ENCODE data around the gene GRAMD1B. TPM values are rescaled to one million over a fixed set of nuclear protein-coding genes. Genes with fewer than 3 reads are reported as not detected.

Gene GRAMD1B
- total RNA-seq, 4 donors from 2014 or later = 1.8 to 4.0 (median 3.0) TPM

DNA sequence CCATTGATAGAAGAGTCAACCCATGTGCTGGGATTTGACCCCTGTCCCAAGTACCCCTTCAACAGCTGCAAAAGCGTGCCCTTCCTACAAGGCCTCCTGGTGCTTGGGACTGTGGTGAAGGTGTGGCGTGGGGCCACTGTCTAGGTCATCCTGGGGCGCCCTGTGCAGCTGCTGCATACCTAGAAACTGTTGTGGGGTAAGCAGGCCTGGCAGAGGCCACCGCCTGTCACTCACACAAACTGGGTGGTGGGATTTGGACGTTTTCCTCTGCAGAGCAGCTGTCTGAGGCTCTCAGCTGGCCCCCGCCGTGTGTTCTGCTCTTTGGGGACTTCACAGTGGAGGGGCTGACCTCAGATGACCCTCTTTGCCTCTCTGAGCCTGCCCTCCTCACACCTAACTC lies 154.7 kb downstream of the GRAMD1B start:
- Histone ChIP-seq H3K4me3 (no peak overlapping the region), H3K36me3 (no peaks in the 10 kb centered on the region), H3K4me1 (peaks cover 0 to 5% (median 0%) of the 10 kb centered on the region in 3 donors), H3K9me3 (no peaks in the 10 kb centered on the region), H3K27ac (no peak overlapping the region), H3K27me3 (peaks cover 26% of the 10 kb centered on the region)
- 60 to 97% methylated on average over 1 to 6 of the region's 7 CpGs for WGBS, 2 donors (ENCODE audit: low coverage in 1 of 2)
- ATAC-seq = no peak
- TF ChIP-seq EP300 (IDR thresholded peaks at IDR 0.05) = no peak

- 100% methylated on average over 1 of the region's 5 CpGs; no CpG with 5 or more reads in 1 of the 2 donors for WGBS, 2 donors (ENCODE audit: low coverage in 1 of 2)
- TF ChIP-seq EP300 (IDR thresholded peaks at IDR 0.05) (no peak), POLR2A (IDR thresholded peaks at IDR 0.05) (no peak), POLR2AphosphoS5 (IDR thresholded peaks at IDR 0.05) (no peak)
- TF ChIP-seq, protein P1, sequence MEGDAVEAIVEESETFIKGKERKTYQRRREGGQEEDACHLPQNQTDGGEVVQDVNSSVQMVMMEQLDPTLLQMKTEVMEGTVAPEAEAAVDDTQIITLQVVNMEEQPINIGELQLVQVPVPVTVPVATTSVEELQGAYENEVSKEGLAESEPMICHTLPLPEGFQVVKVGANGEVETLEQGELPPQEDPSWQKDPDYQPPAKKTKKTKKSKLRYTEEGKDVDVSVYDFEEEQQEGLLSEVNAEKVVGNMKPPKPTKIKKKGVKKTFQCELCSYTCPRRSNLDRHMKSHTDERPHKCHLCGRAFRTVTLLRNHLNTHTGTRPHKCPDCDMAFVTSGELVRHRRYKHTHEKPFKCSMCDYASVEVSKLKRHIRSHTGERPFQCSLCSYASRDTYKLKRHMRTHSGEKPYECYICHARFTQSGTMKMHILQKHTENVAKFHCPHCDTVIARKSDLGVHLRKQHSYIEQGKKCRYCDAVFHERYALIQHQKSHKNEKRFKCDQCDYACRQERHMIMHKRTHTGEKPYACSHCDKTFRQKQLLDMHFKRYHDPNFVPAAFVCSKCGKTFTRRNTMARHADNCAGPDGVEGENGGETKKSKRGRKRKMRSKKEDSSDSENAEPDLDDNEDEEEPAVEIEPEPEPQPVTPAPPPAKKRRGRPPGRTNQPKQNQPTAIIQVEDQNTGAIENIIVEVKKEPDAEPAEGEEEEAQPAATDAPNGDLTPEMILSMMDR (IDR thresholded peaks at IDR 0.05) = no peak
- no peak for ATAC-seq
- Histone ChIP-seq H3K36me3 (no peaks in the 10 kb centered on the region), H3K27ac (no peak overlapping the region), H3K4me3 (no peak overlapping the region), H3K9me3 (no peaks in the 10 kb centered on the region), H3K27me3 (peaks cover 21% of the 10 kb centered on the region), H3K4me1 (peaks cover 0 to 6% (median 0%) of the 10 kb centered on the region in 3 donors)
Measured at GRCh38 chr11:123585206-123585605, 155.1 kb downstream of the GRAMD1B start.

- Histone ChIP-seq H3K4me1 (peaks cover 0 to 7% (median 0%) of the 10 kb centered on the region in 3 donors), H3K27ac (no peak overlapping the region), H3K36me3 (no peaks in the 10 kb centered on the region), H3K9me3 (no peaks in the 10 kb centered on the region), H3K4me3 (no peak overlapping the region), H3K27me3 (peaks cover 16% of the 10 kb centered on the region)
- ATAC-seq = no peak
- 57 to 70% methylated on average over 5 of the region's 5 CpGs for WGBS, 2 donors (ENCODE audit: low coverage in 1 of 2)
- TF ChIP-seq POLR2AphosphoS5 (IDR thresholded peaks at IDR 0.05) = no peak
Measured at GRCh38 chr11:123585706-123586105, 155.6 kb downstream of the GRAMD1B start.

GRCh38 chr11:123586568-123586967 lies 156.5 kb downstream of the GRAMD1B start:
- Histone ChIP-seq H3K4me1 (peaks cover 0 to 13% (median 0%) of the 10 kb centered on the region in 3 donors), H3K27ac (no peak overlapping the region), H3K9me3 (no peaks in the 10 kb centered on the region), H3K36me3 (no peaks in the 10 kb centered on the region), H3K4me3 (no peak overlapping the region), H3K27me3 (peaks cover 7% of the 10 kb centered on the region)
- TF ChIP-seq POLR2AphosphoS5 (IDR thresholded peaks at IDR 0.05) = no peak
- TF ChIP-seq, protein P1 (IDR thresholded peaks at IDR 0.05) = no peak
- no peak for TF ChIP-seq POLR2A (IDR thresholded peaks at IDR 0.05)
- TF ChIP-seq EP300 (IDR thresholded peaks at IDR 0.05) = no peak
- no peak for ATAC-seq
- 29 to 74% methylated on average over 1 to 4 of the region's 8 CpGs for WGBS, 2 donors (ENCODE audit: low coverage in 1 of 2)

- Histone ChIP-seq H3K27me3 (peaks cover 3% of the 10 kb centered on the region), H3K36me3 (no peaks in the 10 kb centered on the region), H3K4me1 (peaks cover 0 to 13% (median 0%) of the 10 kb centered on the region in 3 donors), H3K27ac (no peak overlapping the region), H3K4me3 (no peak overlapping the region), H3K9me3 (no peaks in the 10 kb centered on the region)
- 100% methylated on average over 1 to 2 of the region's 2 CpGs for WGBS, 2 donors (ENCODE audit: low coverage in 1 of 2)
- ATAC-seq = no peak
- TF ChIP-seq POLR2A (IDR thresholded peaks at IDR 0.05) = no peak
- TF ChIP-seq, protein P1 (IDR thresholded peaks at IDR 0.05) = no peak
- TF ChIP-seq EP300 (IDR thresholded peaks at IDR 0.05) = no peak
- TF ChIP-seq POLR2AphosphoS5 (IDR thresholded peaks at IDR 0.05) = no peak
Measured at GRCh38 chr11:123587044-123587443, 157.0 kb downstream of the GRAMD1B start.

DNA sequence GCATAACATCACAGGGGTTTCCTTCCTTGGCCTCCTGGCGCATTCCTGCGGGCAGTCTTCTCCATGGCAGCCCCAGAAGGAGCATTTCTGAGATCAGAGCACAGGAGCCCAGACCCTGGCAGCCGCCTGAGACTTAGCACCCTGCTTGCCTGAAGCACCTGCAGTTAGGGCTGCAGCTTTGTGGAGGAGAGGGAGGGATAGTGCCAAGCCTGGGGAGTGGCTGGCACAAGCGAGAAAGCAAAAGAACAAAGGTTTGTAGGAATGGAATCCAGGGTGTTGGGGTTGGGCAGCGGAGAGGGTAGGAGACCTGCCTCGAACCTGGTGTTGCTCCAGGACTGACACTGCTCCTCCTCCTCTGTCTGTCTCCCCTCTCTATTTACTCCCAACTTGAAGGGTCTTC lies 157.5 kb downstream of the GRAMD1B start:
- H3K4me1 ChIP-seq = peaks cover 0 to 13% (median 0%) of the 10 kb centered on the region in 3 donors
- no peaks in the 10 kb centered on the region for H3K36me3 ChIP-seq
- no peak for ATAC-seq
- 90% methylated on average over 3 of the region's 6 CpGs; no CpG with 5 or more reads in 1 of the 2 donors for WGBS, 2 donors (ENCODE audit: low coverage in 1 of 2)
- no peaks in the 10 kb centered on the region for H3K9me3 ChIP-seq
- TF ChIP-seq POLR2A (IDR thresholded peaks at IDR 0.05) (no peak), EP300 (IDR thresholded peaks at IDR 0.05) (no peak), POLR2AphosphoS5 (IDR thresholded peaks at IDR 0.05) (no peak)
- TF ChIP-seq, protein P1 (IDR thresholded peaks at IDR 0.05) = no peak
- no peak overlapping the region for H3K4me3 ChIP-seq
- H3K27ac ChIP-seq = no peak overlapping the region
- no peaks in the 10 kb centered on the region for H3K27me3 ChIP-seq
